ENCODE measurements around the gene DSTYK. TPM values are rescaled to one million over a fixed set of nuclear protein-coding genes. Genes with fewer than 3 reads are reported as not detected.
"Not testable (repeated sequence)": the region's sequence is repeated elsewhere in the genome, so short reads cannot be mapped to it uniquely, and the experiment has no call there.

The DSTYK gene
- total and polyA plus RNA-seq, 8 donors: 2.9 to 9.0 (median 4.4) TPM

DNA sequence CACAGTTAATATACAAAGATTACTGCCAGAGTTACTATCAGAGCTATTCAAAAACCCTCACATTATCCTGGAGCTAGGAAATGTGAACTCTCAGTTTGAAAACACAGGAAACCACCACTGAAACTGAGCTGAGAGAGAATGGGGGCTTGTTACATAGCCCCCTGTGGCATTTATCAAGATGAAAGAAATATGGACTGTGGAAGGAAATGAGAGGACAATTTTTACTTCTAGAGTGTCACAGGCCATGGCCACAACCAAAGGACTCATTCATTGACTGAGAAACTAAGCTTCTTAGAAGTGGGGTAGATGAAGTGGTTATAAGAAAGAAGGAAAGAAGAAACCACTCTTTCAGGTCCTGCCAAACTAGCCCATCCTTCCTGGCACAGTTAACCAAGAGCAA lies 25.3 kb downstream of the DSTYK start:
- Histone ChIP-seq H3K36me3 (no peaks in the 10 kb centered on the region), H3K27ac (no peak overlapping the region), H3K27me3 (no peaks in the 10 kb centered on the region), H3K9me3 (no peaks in the 10 kb centered on the region), H3K4me1 (peaks cover 3 to 20% (median 4%) of the 10 kb centered on the region in 3 donors), H3K4me3 (no peak overlapping the region)
- no peak for DNase-seq
- TF ChIP-seq, protein P1, sequence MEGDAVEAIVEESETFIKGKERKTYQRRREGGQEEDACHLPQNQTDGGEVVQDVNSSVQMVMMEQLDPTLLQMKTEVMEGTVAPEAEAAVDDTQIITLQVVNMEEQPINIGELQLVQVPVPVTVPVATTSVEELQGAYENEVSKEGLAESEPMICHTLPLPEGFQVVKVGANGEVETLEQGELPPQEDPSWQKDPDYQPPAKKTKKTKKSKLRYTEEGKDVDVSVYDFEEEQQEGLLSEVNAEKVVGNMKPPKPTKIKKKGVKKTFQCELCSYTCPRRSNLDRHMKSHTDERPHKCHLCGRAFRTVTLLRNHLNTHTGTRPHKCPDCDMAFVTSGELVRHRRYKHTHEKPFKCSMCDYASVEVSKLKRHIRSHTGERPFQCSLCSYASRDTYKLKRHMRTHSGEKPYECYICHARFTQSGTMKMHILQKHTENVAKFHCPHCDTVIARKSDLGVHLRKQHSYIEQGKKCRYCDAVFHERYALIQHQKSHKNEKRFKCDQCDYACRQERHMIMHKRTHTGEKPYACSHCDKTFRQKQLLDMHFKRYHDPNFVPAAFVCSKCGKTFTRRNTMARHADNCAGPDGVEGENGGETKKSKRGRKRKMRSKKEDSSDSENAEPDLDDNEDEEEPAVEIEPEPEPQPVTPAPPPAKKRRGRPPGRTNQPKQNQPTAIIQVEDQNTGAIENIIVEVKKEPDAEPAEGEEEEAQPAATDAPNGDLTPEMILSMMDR (IDR thresholded peaks at IDR 0.05): no peak
- FAIRE-seq: no peak
- intact Hi-C loops (cut with DNase I): no loop called here
- ATAC-seq: no peak

DNA sequence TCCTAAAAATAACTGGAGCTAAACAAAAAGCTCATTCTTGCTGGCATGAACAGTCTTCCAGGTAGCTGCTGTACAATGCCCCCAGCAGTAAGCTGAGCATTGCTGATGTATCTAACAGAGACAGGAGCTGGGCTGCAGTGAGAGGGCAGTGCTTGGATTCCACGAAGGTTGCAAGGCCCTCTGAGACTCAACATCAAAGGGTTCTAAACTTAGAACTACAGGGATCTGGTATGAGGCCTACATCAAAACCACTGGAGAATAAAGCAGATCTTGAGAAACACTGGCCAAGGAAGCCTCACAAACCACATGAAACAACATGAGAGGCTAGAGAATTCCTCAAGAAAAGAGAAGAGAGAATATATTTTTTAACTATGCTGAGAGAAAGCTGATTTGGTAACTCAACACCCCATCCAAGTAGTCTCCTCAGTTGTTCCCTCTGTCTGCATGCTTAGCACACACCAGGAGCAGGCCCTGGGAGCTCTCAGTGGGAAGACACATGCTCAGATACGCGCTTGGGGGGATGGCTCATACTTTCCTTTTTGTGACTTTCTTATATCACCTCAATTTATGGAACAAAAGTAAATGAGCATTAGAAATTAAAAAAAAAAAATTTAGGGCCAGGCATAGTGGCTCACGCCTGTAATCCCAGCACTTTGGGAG lies 27.7 kb downstream of the DSTYK start:
- WGBS, 2 donors: 60 to 62% methylated on average over 4 of the region's 4 CpGs
- DNase-seq (no peak), FAIRE-seq (no peak), ATAC-seq (peak in 1 of 4 donors; percentile 45)
- Histone ChIP-seq H3K9me3 (no peaks in the 10 kb centered on the region), H3K4me1 (peaks cover 0 to 8% (median 0%) of the 10 kb centered on the region in 3 donors), H3K27me3 (no peaks in the 10 kb centered on the region), H3K4me3 (no peak overlapping the region), H3K36me3 (no peaks in the 10 kb centered on the region), H3K27ac (no peak overlapping the region)
- intact Hi-C loops (cut with DNase I): no loop called here
- TF ChIP-seq, protein P1 (IDR thresholded peaks at IDR 0.05): no peak

GRCh38 chr1:205182930-205183329 lies 28.6 kb downstream of the DSTYK start:
- Histone ChIP-seq H3K36me3 (no peaks in the 10 kb centered on the region), H3K4me1 (peaks cover 0 to 2% (median 0%) of the 10 kb centered on the region in 3 donors), H3K27ac (no peak overlapping the region), H3K27me3 (no peaks in the 10 kb centered on the region), H3K4me3 (no peak overlapping the region), H3K9me3 (no peaks in the 10 kb centered on the region)
- FAIRE-seq (no peak), ATAC-seq (no peak), DNase-seq (no peak)
- TF ChIP-seq, protein P1 (IDR thresholded peaks at IDR 0.05): no peak
- intact Hi-C loops (cut with DNase I): no loop called here
- WGBS, 2 donors: 97 to 98% methylated on average over 2 of the region's 2 CpGs

DNA sequence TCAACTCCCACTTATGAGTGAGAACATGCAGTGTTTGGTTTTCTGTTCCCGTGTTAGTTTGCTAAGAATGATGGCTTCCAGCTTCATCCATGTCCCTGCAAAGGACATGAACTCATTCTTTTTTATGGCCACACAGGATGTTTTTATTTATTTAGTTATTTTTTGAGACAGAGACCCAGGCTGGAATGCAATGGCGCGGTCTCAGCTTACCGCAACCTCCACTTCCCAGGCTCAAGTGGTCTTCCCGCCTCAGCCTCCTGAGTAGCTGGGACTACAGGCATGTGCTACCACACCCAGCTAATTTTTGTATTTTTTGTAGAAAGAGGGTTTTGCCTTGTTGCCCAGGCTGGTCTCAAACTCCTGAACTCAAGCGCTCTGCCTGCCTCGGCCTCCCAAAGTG lies 31.2 kb downstream of the DSTYK start:
- H3K27me3 ChIP-seq; FAIRE-seq; ATAC-seq; H3K4me1 ChIP-seq; H3K36me3 ChIP-seq; H3K9me3 ChIP-seq; H3K27ac ChIP-seq; intact Hi-C loops (cut with DNase I); H3K4me3 ChIP-seq; DNase-seq: not testable (repeated sequence)
- 91 to 97% methylated on average over 6 to 7 of the region's 7 CpGs for WGBS, 2 donors

DNA sequence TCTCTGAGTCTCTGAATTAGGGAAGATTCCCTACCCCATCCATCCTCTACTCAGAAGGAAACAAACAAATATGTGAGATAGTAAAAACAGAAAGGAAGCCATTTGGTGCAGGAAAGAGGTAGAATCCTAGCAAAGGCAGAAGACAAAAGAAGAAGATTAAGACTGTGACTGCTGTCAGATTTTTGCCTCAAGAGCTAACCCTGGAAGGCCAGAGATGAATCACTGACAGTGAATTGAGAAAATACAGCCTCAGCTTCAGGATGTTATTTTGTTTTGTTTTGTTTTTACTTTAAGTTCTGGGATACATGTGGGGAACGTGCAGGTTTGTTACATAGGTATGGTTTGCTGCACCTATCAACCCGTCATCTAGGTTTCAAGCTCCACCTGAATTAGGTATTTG lies 31.7 kb downstream of the DSTYK start:
- ATAC-seq (no peak), FAIRE-seq (no peak), DNase-seq (no peak)
- Histone ChIP-seq H3K4me1 (no peaks in the 10 kb centered on the region), H3K27me3 (no peaks in the 10 kb centered on the region), H3K4me3 (no peak overlapping the region), H3K27ac (no peak overlapping the region), H3K36me3 (no peaks in the 10 kb centered on the region), H3K9me3 (no peaks in the 10 kb centered on the region)
- intact Hi-C loops (cut with DNase I): no loop called here
- WGBS, 2 donors: 85 to 94% methylated on average over 2 of the region's 2 CpGs
- TF ChIP-seq, protein P1 (IDR thresholded peaks at IDR 0.05): no peak
